Upper lobe of left lung (tissue), 6 donors: ENCODE data around the gene TP53I13. TPM values are rescaled to one million over a fixed set of nuclear protein-coding genes. Genes with fewer than 3 reads are reported as not detected.
A peak's percentile ranks its signal among the peaks of the same experiment; 100 is the strongest.

Source experiments
- ATAC-seq, 2 donors: fragments of 200-7000 bp; cut with Tn5 transposase; one replicate each; pipeline ENCODE4 v1.9.1; 2022; ENCODE audit warnings: mild to moderate bottlenecking in 2 of 2, moderate library complexity in 2 of 2; ENCODE audit not compliant: low FRiP score in 2 of 2
- DNase-seq, 2 donors: peaks; one replicate each; pipeline ENCODE4 v3.0.0-alpha.2; 2019 to 2020
- H3K27ac ChIP-seq, 4 donors: fragments of 200-600 bp; sonication (generic); one replicate each; pipeline ENCODE4 v1.5.1; 2016 to 2019
- H3K27me3 ChIP-seq, 4 donors: fragments of 200-600 bp; sonication (generic); one replicate each; pipeline ENCODE4 v1.5.1; 2017 to 2019
- H3K36me3 ChIP-seq, 4 donors: fragments of 200-600 bp; sonication (generic); one replicate each; pipeline ENCODE4 v1.5.1; 2016 to 2019
- H3K4me1 ChIP-seq, 4 donors: fragments of 200-600 bp; sonication (generic); one replicate each; pipeline ENCODE4 v1.5.1; 2018 to 2019
- H3K4me3 ChIP-seq, 4 donors: fragments of 200-600 bp; sonication (generic); one replicate each; pipeline ENCODE4 v1.5.1; 2017 to 2019; ENCODE audit warnings: mild to moderate bottlenecking in 2 of 4, moderate library complexity in 1 of 4
- H3K9me3 ChIP-seq, 4 donors: fragments of 200-600 bp; sonication (generic); one replicate each; pipeline ENCODE4 v1.5.1; 2018 to 2019
- CTCF ChIP-seq, 6 experiments: fragments of 450-650 bp in 4 of 6; fragments of 200-600 bp in 2 of 6; sonication (generic) in 2 of 6; IDR thresholded peaks; one replicate each; pipeline ENCODE4 v1.5.1; 2016 to 2019; ENCODE audit warnings: antibody characterized with exemption in 6 of 6
- EP300 ChIP-seq, 4 donors: sonication (generic); formaldehyde crosslinking; IDR thresholded peaks; one replicate each; pipeline ENCODE4 v1.5.1; 2017; ENCODE audit warnings: antibody characterized with exemption in 4 of 4, control low read depth in 2 of 4
- POLR2A ChIP-seq, 4 donors: fragments of 450-650 bp; IDR thresholded peaks; one replicate each; pipeline ENCODE4 v1.5.1; 2016 to 2017; ENCODE audit warnings: antibody characterized with exemption in 4 of 4, mild to moderate bottlenecking in 2 of 4
- WGBS, 2 donors: methylation state at CpG; one replicate each; pipeline ENCODE4 v1.1.5; 2017 to 2018; 5-methylcytosine and 5-hydroxymethylcytosine counted together
- total RNA-seq, 6 donors: library from RNA; depleted of rRNA in 4 of 6; stranded (reverse); fragments of >200 nt in 4 of 6; gene quantifications; one replicate each; pipeline versions ENCODE4 v1.1.0 to v1.2.1, GENCODE V29; 2016 to 2021
- donor health status: DM: no; HTN: no; CAD: no; lungs with moderate emphysema.
- donor health status: DM: no; HTN: yes; CAD: no; lungs with severe emphysema.

The TP53I13 gene
- total RNA-seq, 6 donors from 2014 or later, result 57.3 to 178 (median 75.4) TPM

GRCh38 chr17:29621751-29622194, 53.3 kb downstream of the TP53I13 start:
- H3K27me3 ChIP-seq, result peaks cover 0 to 2% (median under 1%) of the 10 kb centered on the region in 4 donors
- no peaks in the 10 kb centered on the region for H3K36me3 ChIP-seq
- DNase-seq, result no peak
- peak overlapping the region in 1 of 4 donors; percentile 52 for H3K27ac ChIP-seq
- no peaks in the 10 kb centered on the region for H3K9me3 ChIP-seq
- peaks cover 23 to 41% (median 35%) of the 10 kb centered on the region in 4 donors for H3K4me1 ChIP-seq
- 46 to 78% methylated on average over 2 to 8 of the region's 8 CpGs for WGBS, 2 donors
- no peak for ATAC-seq
- TF ChIP-seq CTCF (IDR thresholded peaks at IDR 0.05) (no peak), POLR2A (IDR thresholded peaks at IDR 0.05) (no peak), EP300 (IDR thresholded peaks at IDR 0.05) (no peak)
- H3K4me3 ChIP-seq, result peak overlapping the region in 3 of 4 donors; percentile 67 to 76 (median 68)

Other genes with a start within 250 kb of the TP53I13 start
- gene TAOK1, start 178.3 kb upstream of the TP53I13 start, total RNA-seq, result 100 to 1,000 TPM in 1 of 6 donors, 10 to 100 TPM in 5; 43.0 to 100 (median 59.3) TPM
- gene ABHD15, start 1.7 kb upstream of the TP53I13 start, total RNA-seq, result 10 to 100 TPM; 12.8 to 17.8 (median 14.9) TPM
- 10 to 100 TPM; 34.6 to 88.4 (median 45.5) TPM for gene GIT1, start 20.9 kb downstream of the TP53I13 start, total RNA-seq
- 10 to 100 TPM in 1 of 6 donors, 1 to 10 TPM in 5; 1.5 to 24.1 (median 3.9) TPM for gene ANKRD13B, start 24.4 kb downstream of the TP53I13 start, total RNA-seq
- 100 to 1,000 TPM in 1 of 6 donors, 10 to 100 TPM in 3, 1 to 10 TPM in 2; 7.3 to 137 (median 12.2) TPM for gene CORO6, start 54.2 kb downstream of the TP53I13 start, total RNA-seq